Thyroid gland (tissue), 4 donors: Measurements from ENCODE around the gene AMZ1.

ENCODE experiments used
- CTCF ChIP-seq, 6 experiments: fragments of 200-600 bp in 3 of 6; fragments of 450-650 bp in 3 of 6; sonication (generic) in 3 of 6; IDR thresholded peaks; one replicate each; pipeline ENCODE4 v1.5.1; 2016 to 2019; ENCODE audit warnings: antibody characterized with exemption in 6 of 6, mild to moderate bottlenecking in 2 of 6, inconsistent platforms in 1 of 6, moderate library complexity in 1 of 6
- POLR2A ChIP-seq, 2 donors: fragments of 450-650 bp; IDR thresholded peaks; one replicate each; pipeline ENCODE4 v1.6.1; 2017; ENCODE audit warnings: antibody characterized with exemption in 2 of 2, mild to moderate bottlenecking in 2 of 2, moderate library complexity in 1 of 2

DNA sequence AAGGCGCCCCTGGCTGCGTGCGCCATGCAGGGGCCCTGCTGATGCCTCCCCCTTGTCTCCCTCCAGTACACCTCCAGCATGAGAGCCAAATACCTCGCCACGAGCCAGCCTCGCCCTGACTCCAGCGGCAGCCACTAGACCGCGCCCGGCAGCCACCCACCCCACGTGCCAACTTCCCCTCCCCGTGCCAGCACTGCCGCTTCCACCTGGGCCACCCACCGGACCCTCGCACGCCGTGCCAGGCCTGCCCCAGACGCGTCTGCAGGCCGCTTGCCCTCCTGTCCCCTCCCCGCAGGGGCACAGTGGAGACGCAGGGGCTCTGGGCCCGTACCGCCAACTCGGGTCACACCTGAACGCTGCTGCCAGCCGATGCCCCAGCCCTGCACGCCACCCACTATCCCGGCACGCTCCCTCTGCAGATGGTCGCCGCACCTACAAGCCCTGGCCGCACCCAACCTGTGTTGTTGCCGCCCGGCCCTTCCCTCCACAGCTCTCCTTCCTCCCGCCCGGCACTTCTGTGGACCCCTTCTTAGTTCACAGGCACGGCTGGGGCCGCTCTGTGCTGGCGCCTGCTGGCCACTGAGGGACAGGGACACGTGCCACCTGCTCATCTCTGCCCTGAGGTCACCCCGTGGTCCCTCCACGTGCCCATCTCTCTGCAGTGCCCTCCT lies 26.3 kb upstream of the AMZ1 start:
- TF ChIP-seq POLR2A (IDR thresholded peaks at IDR 0.05): no peak
- no peak for TF ChIP-seq CTCF (IDR thresholded peaks at IDR 0.05)
